GM19238 (cell line): ENCODE measurements around the gene DDX25.
A peak's percentile ranks its signal among the peaks of the same experiment; 100 is the strongest.
"Not testable (repeated sequence)": the region's sequence is repeated elsewhere in the genome, so short reads cannot be mapped to it uniquely, and the experiment has no call there.

Experiments
- DNase-seq: peaks from one replicate; pipeline ENCODE4 v3.0.0; 2011; ENCODE audit warnings: low spot score; ENCODE audit not compliant: insufficient read length

DDX25 gene

DNA sequence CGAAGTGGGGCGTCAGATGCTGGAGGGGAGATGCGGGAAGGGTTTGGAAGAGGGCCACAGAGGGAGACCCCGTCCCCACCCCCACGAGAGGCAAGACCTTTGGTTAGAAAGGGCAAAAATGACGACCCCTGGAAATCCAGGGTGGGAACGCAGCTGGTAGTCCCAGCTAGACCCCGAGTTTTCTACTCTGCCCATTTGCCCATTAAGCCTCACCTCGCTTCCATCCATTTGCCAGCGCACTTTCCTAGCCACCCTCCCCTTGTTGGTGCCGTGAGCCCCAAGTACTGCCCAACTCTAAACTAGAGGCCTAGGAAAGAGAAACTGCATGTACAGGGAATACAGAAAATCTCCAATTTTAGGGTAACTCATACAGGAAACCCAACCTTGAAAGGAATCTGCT, 370 bp downstream of the DDX25 start:
- DNase-seq, result no peak

DNA sequence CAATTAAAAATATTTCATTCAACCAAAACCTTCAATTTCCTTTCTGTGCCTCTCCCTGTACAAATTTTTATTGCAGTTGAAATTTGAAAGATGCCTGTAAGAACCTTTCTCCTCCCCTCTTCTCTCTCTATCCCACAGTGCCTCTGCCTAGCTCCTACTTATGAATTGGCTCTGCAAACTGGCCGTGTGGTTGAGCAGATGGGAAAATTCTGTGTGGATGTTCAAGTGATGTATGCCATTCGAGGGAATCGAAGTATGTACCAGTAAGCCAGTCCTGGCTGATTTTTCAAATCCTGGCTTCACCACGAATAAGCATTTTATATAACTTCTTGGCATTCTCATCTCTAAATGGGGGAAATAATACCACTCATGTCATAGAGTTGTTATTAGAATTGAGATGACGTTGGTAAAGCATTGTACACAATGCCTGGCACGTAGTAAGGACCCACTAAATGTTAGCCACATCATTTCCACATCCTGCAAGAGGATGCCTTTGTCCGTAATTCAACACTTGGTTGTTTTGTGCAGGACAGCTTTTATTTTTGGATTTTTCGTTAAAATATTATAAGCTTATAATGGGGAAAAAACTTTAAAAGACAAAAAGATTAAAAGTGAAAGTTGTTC, 6.0 kb downstream of the DDX25 start:
- DNase-seq, result no peak

DNA sequence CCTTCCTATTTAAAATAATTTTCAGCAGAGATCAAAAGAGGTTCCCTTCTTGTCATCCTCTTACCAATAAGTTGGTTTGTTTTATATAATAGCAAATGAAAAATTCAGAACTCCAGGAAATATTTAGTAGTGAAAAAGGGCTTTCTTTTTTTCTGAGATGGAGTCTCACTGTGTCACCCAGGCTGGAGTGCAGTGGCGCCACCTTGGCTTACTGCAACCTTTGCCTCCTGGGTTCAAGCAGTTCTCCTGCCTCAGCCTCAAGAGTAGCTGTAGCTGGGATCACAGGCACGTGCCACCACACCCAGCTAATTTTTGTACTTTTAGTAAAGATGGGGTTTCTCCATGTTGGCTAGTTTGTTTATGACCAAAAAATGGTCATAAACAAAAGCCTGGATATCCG, 10.3 kb downstream of the DDX25 start:
- not testable (repeated sequence) for DNase-seq

DNA sequence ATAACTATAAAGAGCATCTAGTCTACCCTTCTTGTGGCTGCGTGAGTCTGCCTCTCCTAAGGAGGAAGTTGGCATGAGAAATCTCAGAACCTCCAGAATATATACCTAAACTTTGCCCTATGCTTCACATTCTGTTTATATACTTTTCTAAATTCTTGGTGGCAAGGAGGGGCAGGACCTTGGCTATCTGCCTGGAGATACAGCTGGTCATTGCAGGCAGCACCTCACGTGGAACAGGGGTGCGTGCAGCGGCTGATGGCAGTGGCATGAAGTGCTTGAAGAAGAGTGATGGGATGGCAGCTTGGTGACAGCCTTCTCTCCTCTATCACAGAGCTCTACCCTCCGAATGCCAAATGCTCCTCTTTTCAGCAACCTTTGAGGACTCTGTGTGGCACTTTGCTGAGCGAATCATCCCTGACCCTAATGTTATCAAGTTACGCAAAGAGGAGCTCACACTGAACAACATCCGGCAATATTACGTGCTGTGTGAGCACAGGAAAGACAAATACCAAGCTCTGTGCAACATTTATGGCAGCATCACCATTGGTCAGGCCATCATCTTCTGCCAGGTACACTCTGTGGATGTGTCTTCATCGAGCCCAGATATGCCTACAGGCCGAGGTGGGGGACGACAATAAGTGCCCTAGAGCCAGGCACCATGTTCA, 12.5 kb downstream of the DDX25 start:
- DNase-seq, result no peak

DNA sequence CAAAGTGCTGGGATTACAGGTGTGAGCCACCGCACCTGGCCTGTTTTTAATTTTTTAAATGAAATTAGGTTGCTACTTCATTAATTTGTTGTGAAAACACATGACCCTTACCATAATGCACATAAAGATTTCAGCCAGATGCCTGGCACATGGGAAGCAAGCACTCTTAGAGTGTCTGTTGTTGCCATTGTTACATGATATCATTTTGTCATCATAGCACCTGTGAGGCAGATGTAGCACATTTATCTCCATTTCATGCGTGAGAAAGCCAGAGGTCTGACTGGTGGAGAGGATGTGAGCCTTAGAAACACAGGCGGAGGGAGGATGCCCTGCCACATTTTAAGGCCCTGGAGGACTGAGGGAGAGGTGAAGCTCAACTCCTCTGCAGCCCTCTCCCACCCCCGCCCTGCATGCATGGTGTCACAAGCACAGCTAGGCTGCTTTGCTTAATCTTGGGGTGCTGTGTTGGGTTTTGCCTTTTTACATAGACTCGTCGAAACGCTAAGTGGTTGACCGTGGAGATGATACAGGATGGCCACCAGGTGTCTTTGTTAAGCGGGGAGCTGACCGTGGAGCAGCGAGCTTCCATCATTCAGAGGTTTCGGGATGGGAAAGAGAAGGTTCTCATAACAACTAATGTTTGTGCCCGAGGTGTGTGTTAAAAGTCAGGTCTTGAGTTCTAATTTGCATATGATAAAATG, 14.0 kb downstream of the DDX25 start:
- DNase-seq, result no peak

DNA sequence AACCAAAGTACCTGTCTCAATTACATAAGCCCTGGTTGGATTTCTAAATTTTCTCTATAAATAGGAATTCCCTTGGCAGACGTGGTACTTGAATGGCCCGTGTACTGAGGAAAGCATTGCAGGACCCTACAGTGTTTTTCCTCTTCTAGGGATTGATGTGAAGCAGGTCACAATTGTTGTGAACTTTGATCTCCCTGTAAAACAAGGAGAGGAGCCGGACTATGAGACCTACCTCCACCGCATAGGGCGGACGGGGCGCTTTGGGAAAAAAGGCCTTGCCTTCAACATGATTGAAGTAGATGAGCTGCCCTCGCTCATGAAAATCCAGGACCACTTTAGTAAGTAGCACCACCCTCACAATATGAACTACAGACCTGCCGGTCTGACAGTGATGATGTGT, 16.7 kb downstream of the DDX25 start:
- no peak for DNase-seq

DNA sequence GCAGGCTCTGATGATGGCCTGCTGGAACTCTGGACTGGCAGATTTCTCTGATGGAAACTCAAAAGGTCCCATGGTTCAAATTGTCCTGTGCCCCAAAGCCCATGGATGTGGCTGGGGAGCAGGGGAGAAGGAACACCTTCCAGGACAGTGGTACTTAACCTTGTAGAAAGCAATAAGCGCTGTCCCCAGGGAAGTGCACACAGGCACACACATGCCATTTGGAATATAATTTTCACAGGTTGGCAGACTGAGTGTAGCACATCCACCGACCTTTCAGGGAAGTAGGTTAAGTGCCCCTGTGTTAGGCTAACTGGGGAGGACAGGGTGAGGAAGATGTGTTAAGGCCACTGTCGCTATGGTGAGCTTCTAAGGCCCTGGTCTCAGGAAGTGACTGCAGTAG, 17.8 kb downstream of the DDX25 start:
- no peak for DNase-seq

DNA sequence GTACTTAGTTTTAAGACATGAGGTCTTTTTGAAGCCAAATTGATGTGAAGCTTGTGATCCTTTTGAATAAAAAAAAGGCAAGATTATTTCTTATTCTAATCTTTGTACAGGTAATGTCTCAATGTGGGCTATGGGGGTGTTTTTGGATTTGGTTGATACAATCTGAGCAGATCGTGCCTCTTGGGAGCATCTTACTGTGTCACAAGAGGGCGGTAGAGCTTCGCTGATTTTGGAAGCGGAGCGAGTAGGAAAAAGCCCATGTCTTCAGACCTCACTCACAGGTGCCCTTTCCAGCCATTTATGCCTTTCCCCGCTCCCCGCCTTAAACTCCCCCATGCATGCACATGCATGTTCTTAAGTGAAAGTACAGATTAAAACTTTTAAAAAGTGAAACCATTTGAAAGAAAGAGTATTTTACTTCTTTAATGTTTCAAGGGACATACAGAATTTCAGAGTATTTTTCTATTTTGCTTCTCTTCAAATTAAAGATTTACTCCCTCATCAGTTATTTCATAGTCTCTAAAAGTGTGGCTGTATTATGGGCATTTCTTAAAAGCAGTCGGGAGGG, 18.8 kb downstream of the DDX25 start:
- peak; percentile 46 for DNase-seq

DNA sequence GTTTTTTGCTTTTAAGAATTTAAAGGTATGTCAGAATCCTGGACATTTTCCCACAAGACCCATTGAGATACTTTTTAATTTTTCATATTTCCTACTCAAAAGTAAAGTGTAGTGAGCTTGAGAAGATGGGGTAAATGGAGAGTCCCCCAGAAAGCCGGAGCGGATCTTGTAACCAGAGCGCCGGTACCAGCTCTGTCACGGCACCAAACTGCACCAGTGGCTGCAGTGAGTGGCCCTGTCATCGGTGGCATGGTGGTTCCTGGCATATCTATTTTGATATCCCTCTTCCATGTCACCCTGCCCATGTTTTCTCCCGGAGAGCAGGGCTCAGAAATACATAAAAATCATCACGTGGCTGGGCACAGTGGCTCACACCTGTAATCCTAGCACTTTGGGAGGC, 19.3 kb downstream of the DDX25 start:
- DNase-seq, result no peak

DNA sequence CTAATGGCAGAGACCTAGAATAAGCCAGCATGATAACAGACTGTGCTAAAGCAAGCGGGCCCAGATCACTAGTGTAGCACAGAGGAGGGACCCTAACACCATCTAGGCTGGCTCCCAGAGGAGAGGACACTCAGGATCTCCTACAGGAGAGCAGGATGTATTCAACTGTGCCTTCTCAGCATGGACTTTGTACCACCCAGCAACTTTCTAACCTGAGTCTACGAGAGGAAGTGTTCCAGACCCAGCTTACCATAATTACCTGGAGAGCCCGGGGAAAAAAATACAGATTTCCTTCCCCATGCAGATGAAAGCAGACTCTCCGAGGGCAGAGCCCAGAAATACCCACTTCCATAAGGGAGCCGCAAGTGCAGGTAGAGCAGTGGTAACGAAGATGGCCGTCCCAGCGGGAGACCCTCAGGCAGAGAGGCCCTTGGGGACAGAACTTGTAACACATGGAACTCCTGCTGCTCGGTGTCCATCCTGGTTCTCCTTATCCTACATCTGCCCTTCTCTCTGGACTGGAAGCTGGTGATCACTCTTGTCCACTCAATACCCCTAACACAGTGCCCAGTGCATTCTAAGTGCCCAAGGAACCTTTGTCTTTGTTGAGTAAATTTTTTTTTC, 20.2 kb downstream of the DDX25 start:
- DNase-seq, result no peak

DNA sequence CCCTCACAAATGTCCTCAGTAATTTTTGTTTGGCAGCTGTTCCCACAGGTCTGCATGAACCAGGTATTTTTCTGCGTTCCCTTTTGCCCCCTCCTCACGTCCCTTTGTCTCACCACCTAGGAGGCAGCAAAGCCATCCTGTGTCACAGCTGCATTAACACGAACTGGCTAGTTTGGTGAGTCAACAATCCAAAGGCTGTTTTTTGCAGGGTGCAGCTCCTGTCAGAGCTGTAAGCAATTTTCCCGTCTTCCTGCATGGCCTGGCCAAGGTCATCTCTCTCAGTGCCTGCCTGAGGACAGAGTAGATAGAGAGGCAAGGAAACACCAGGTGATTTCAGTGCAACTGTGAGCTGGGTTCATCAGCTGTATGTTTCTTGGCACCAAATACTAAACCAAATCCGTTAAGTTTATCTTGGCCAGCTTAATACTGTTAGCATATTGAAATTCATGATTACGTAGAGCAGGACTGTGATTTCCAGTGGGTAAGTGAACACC, 21.0 kb downstream of the DDX25 start:
- DNase-seq, result no peak

DNA sequence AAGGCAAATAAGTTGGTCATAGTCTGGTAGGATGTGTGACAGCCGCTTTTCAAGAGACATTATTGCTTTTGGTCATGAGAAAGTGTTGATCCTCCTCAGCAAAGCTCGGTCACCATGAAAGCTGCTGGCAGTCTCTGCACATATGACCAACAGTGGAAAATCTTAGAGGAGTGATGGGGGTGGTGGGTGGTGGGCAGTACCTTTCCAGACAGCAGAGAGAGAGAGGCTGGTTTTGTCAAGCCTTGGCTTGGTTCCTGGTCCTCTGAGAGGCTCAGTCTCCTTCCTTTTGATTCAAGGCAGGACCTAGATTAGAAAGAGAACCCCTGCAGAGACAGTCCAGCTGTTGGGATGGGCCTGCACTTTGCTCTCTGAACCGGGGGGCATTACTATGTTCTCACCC, 21.5 kb downstream of the DDX25 start:
- DNase-seq, result no peak

DNA sequence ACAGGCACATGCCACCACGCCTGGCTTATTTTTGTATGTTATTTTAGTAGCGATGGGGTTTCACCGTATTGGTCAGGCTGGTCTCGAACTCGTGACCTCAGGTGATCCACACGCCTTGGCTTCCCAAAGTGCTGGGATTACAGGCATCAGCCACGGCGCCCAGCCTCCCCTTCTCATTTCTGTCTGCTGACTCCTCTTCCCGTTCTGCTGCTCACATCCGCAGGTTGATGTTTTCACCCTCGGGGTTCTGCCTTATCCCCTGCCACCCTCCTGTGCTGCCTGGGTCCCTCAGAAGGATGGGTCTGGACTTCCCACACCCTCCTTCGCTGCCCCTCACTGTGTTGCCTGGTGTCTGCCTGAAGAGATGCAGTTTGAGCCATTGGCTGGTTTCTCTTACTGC, 22.4 kb downstream of the DDX25 start:
- no peak for DNase-seq

DNA sequence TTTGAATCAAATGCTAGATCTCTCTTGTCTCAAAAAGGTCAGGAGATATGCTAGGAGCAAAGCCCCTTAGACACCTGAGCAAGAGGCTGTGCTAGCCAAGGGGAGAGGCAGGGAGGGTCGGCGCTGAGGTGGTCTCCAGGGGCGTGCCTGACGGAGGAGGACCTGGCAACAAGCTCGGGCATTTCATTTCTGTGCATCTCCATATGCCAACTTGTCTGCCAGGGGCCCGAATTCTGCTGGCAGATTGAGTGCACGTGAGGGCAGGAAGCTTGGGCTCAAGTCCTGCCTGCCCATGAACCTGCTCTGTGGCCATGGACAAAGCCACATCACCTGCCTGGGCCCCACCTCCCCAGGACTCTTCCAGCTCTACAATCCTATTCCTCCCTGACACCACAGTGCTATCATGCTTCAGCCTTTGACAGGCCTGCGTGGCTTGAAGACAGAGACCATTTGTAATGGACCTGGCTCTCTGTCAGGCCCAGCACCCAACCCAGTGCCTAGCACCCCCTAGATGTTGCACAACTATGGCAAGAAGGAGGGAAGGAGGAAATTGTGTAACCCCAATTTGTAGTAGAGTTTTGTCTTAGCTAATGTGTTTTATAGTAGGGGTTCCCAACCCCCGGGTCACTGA, 25.3 kb downstream of the DDX25 start:
- no peak for DNase-seq

DNA sequence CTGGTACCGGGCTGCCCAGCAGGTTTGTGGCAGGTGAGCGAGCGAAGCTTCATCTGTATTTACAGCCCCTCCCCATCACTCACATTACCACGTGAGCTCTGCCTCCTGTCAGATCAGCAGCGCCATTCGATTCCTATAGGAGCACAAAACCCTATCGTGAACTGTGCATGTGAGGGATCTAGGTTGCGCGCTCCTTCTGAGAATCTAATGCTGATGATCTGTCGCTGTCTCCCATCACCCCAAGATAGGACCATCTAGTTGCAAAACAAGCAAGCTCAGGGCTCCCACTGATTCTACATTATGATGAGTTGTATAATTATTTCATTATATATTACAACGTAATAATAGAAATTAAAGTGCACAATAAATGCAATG, 25.8 kb downstream of the DDX25 start:
- no peak for DNase-seq

DNA sequence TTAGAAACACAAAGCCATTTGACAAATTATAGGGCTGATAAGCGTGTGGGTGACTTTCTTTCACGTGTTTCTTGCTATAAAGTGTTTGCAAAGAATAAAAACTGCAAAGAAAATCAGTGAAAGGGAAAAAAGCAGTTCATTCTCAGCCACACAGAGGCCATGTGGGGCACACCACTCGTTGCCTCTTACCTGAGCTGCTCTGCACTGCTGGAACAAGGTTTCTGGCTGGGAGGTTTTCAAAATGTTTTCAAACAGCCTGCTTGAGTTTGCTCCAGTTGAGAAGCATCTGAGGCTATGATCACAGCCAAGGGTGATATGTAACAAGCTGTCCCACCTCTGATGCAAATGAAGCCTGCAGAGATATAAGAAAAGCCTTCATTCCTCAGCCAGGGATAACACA, 26.8 kb downstream of the DDX25 start:
- DNase-seq, result no peak

DNA sequence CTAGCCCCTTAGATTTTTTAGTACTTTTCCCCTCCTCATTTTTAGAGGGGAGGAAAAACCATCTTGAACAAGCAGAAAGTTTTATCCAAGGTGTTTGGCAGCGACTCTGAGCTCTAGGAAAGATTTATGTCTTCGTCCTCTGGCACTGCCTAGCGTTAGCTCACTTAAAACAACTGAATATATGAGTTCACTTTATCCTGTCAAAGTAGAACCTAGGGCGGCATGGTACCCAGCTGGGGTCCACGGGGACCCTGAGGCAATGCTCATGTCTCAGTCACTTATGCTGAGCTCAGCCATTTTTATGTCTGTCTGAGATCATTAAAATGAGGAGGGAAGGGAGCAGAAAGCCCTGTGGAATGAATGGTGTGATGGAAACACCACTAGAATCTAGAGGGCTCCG, 27.4 kb downstream of the DDX25 start:
- DNase-seq, result no peak

DNA sequence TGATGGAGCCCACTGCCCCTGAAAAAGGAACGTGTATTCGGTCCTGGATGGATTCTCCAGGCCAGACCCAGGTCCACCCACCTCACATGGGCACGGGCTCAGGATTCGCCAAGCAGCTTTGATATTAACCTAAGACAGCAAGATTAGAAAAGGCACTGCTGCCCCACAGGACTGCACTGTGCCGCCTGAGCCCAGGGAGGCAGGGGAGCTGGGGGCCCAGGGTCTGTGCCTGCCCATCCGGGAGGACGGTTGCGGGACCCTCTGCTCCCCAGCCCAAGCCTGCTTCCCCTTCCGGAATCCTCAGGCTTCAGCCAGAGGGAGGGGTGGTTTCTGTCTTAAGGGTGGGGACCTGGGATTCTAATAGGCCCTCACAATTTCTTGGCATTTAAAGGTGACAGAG, 28.0 kb downstream of the DDX25 start:
- no peak for DNase-seq

DNA sequence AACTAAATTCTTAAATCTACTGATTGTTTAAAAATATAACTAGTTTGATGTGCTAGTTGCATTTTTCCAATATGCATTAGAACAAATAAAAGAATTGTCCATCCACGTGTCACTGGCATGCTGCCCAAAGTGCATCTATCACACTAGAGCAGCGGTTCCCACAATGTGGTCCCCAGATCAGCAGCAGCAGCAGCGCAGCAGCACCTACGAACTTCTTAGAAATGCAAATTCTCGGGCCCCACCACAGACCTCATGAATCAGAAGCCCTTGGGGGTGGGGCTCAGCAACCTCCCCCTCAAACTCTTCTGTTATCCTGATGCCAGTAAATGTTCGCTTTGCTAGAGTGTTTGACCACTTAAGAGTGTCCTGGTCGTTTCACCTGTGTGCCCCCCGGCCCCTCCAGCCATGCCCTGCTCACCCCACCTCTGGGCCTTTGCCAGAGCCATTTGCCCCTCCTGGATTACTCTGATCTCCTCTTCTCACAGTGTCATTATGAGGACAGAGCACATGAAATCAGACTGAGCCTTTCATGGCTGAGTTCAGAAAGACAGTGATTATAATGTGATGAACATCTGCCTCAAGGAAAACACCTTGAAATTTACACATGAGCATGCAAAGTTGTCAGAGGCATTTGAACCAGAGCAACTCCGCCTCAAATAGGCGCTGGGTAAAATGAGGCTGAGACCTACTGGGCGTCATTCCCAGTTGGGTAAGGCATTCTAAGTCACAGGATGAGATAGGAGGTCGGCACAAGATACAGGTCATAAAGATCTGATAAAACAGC, 28.9 kb downstream of the DDX25 start:
- no peak for DNase-seq

DNA sequence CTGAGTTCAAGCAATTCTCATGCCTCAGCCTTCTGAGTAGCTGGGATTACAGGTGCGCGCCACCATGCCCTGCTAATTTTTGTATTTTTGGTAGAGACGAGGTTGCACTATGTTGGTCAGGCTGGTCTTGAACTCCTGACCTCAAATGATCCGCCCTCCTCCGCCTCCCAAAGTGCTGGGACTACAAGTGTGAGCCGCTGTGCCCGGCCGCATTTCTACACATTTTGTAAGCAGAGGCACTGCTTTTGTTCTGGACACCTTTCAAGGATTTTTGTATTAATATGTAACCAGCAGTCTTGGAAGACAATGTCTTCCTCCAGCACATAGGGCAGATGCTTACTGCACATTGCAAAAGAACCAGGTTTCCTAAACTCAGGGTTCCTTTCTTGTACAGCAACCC, 30.2 kb downstream of the DDX25 start:
- no peak for DNase-seq

DNA sequence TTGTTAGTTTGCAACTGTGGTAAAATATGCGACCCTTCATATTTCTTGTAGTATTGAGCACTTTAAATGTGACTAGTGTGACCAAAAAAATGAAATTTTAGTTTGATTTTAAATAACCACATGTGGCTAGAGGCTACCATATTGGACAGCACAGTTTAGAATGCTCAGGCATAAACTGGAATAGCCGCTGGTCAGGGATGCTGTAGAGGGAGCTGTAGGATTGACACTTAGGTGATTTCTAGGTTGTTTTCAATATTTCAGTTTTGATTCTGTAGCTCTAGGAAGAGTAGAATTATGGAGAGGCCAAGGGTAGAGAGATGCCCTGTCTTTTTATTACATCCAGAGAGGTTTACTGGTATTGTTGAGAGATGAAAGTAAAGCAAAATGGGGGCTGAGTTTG, 30.7 kb downstream of the DDX25 start:
- DNase-seq, result no peak
